Stimulated activated CD4-positive, alpha-beta T cell treated with anti-CD3 and anti-CD28 coated beads, Interleukin-1b, Interleukin-23, amount 100 ng/mL, for 24 hours (primary cell): ENCODE data around the gene PDYN.
"Not testable (repeated sequence)": the region's sequence is repeated elsewhere in the genome, so short reads cannot be mapped to it uniquely, and the experiment has no call there.

ENCODE experiments used
- DNase-seq, 4 experiments: peaks; one replicate each; pipeline ENCODE4 v3.0.0-alpha.2; 2020; ENCODE audit warnings: low read depth in 4 of 4, low spot score in 1 of 4

The PDYN gene

GRCh38 chr20:1993986-1994385, at the start of gene PDYN:
PDYN (minus strand) TSS chr20:1994058; CDS start chr20:1983084, 10,974 bp downstream.
- DNase-seq, result no peak

- DNase-seq, result no peak
Measured at GRCh38 chr20:2042400-2042799, 48.5 kb upstream of the PDYN start.

GRCh38 chr20:2038161-2038560, 44.3 kb upstream of the PDYN start:
- DNase-seq, result no peak

- DNase-seq, result no peak
Measured at GRCh38 chr20:2037296-2037914, 43.5 kb upstream of the PDYN start.

GRCh38 chr20:2036357-2036756, 42.5 kb upstream of the PDYN start:
- not testable (repeated sequence) for DNase-seq

- DNase-seq, result no peak
Measured at GRCh38 chr20:2032168-2032567, 38.3 kb upstream of the PDYN start.

- DNase-seq, result no peak
Measured at GRCh38 chr20:2026514-2026913, 32.7 kb upstream of the PDYN start.

- DNase-seq, result no peak
Measured at GRCh38 chr20:2026004-2026403, 32.1 kb upstream of the PDYN start.

- no peak for DNase-seq
Measured at GRCh38 chr20:2023151-2023550, 29.3 kb upstream of the PDYN start.

- DNase-seq, result no peak
Measured at GRCh38 chr20:2022163-2022562, 28.3 kb upstream of the PDYN start.

- no peak for DNase-seq
Measured at GRCh38 chr20:2010533-2010932, 16.7 kb upstream of the PDYN start.

GRCh38 chr20:2006452-2007361, 12.8 kb upstream of the PDYN start:
- peak; percentile 2 to 13 (median 11) for DNase-seq

GRCh38 chr20:2005831-2006426, 12.1 kb upstream of the PDYN start:
- peak; percentile 24 to 44 (median 34) for DNase-seq

GRCh38 chr20:2005359-2005758, 11.5 kb upstream of the PDYN start:
- DNase-seq, result peak in 1 of 4 experiments; percentile 11

GRCh38 chr20:2004171-2004570, 10.3 kb upstream of the PDYN start:
- no peak for DNase-seq

- no peak for DNase-seq
Measured at GRCh38 chr20:2002365-2002764, 8.5 kb upstream of the PDYN start.

- DNase-seq, result no peak
Measured at GRCh38 chr20:2001119-2001518, 7.3 kb upstream of the PDYN start.

- no peak for DNase-seq
Measured at GRCh38 chr20:2000285-2000684, 6.4 kb upstream of the PDYN start.

GRCh38 chr20:1998715-1999114, 4.9 kb upstream of the PDYN start:
- DNase-seq, result no peak

GRCh38 chr20:1998193-1998520, 4.3 kb upstream of the PDYN start:
- DNase-seq, result no peak

GRCh38 chr20:1997483-1998192, 3.8 kb upstream of the PDYN start:
- no peak for DNase-seq
